Gastroesophageal sphincter (tissue), 3 donors: ENCODE data around the gene COTL1.

Experiments
- CTCF ChIP-seq, 4 experiments: fragments of 200-600 bp in 2 of 4; fragments of 450-650 bp in 2 of 4; sonication (generic) in 1 of 4; IDR thresholded peaks; one replicate each; pipeline ENCODE4 v1.5.1; 2017 to 2019; ENCODE audit warnings: antibody characterized with exemption in 4 of 4, mild to moderate bottlenecking in 2 of 4, moderate library complexity in 2 of 4
- EP300 ChIP-seq: sonication (generic); formaldehyde crosslinking; IDR thresholded peaks from one replicate; pipeline ENCODE4 v1.6.1; 2017; ENCODE audit warnings: antibody characterized with exemption, mild to moderate bottlenecking
- POLR2A ChIP-seq, 2 donors: fragments of 450-650 bp; IDR thresholded peaks; one replicate each; pipeline ENCODE4 v1.6.1; 2017; ENCODE audit warnings: antibody characterized with exemption in 2 of 2, mild to moderate bottlenecking in 2 of 2, moderate library complexity in 1 of 2
- POLR2AphosphoS5 ChIP-seq: sonication (generic); formaldehyde crosslinking; IDR thresholded peaks from one replicate; pipeline ENCODE4 v1.6.1; 2017; ENCODE audit warnings: antibody characterized with exemption

- no peak for TF ChIP-seq POLR2AphosphoS5
- TF ChIP-seq CTCF (IDR thresholded peaks at IDR 0.05), result no peak
- no peak for TF ChIP-seq POLR2A (IDR thresholded peaks at IDR 0.05)
- no peak for TF ChIP-seq EP300
These were observed 72.7 kb downstream of the COTL1 start for GRCh38 chr16:84545114-84545737.
